Body of pancreas (tissue), 4 donors: ENCODE results near the gene SLC25A21.

ENCODE experiments used
- CTCF ChIP-seq, 7 experiments: fragments of 450-650 bp in 4 of 7; fragments of 200-600 bp in 3 of 7; sonication (generic) in 3 of 7; IDR thresholded peaks; one replicate each; pipeline ENCODE4 v1.5.1; 2016 to 2019; ENCODE audit warnings: antibody characterized with exemption in 7 of 7
- POLR2A ChIP-seq, 3 donors: fragments of 450-650 bp; IDR thresholded peaks; one replicate each; pipeline ENCODE4 v1.6.1; 2016; ENCODE audit warnings: antibody characterized with exemption in 3 of 3, mild to moderate bottlenecking in 2 of 3

GRCh38 chr14:37114002-37114401 is 58.4 kb downstream of the SLC25A21 start:
- TF ChIP-seq CTCF (IDR thresholded peaks at IDR 0.05) (no peak), POLR2A (IDR thresholded peaks at IDR 0.05) (no peak)
